Stimulated activated memory B cell treated with anti-CD40 and anti-IgM and Interleukin-4, amounts not matched to agents 10 μg/mL and 1 μg/mL and 100 μg/mL, for 72 hours (primary cell): ENCODE data around the gene CER1.
"Not testable (repeated sequence)": the region's sequence is repeated elsewhere in the genome, so short reads cannot be mapped to it uniquely, and the experiment has no call there.

Experiments used
- ATAC-seq: fragments of 150-1000 bp; cut with Tn5 transposase; 2 replicates; pipeline ENCODE4 v1.10.0; 2021
- H3K27ac Mint-ChIP-seq: one replicate; pipeline ENCODE4 v1.8.0; 2022; ENCODE audit warnings: mild to moderate bottlenecking, mixed read lengths
- H3K27me3 Mint-ChIP-seq: one replicate; pipeline ENCODE4 v1.8.0; 2022; ENCODE audit warnings: mixed read lengths
- H3K36me3 Mint-ChIP-seq: one replicate; pipeline ENCODE4 v1.8.0; 2022; ENCODE audit warnings: mixed read lengths
- H3K4me1 Mint-ChIP-seq: one replicate; pipeline ENCODE4 v1.8.0; 2022; ENCODE audit warnings: mixed read lengths
- H3K4me3 Mint-ChIP-seq: one replicate; pipeline ENCODE4 v1.8.0; 2022; ENCODE audit warnings: mild to moderate bottlenecking, moderate library complexity, mixed read lengths
- H3K9me3 Mint-ChIP-seq: one replicate; pipeline ENCODE4 v1.8.0; 2022; ENCODE audit warnings: mixed read lengths

The CER1 gene

GRCh38 chr9:14692470-14693250, 29.9 kb downstream of the CER1 start:
- ATAC-seq, result peak; percentile 72
- Mint-ChIP-seq H3K4me1 (peaks cover 59% of the 10 kb centered on the region), H3K36me3 (peaks cover 18% of the 10 kb centered on the region), H3K4me3 (peak overlapping the region; percentile 98), H3K27me3 (no peaks in the 10 kb centered on the region), H3K27ac (peak overlapping the region; percentile 91), H3K9me3 (no peaks in the 10 kb centered on the region)

GRCh38 chr9:14690948-14691730, 31.4 kb downstream of the CER1 start:
- peak overlapping the region; percentile 53 for H3K27ac Mint-ChIP-seq
- no peaks in the 10 kb centered on the region for H3K9me3 Mint-ChIP-seq
- peaks cover 18% of the 10 kb centered on the region for H3K36me3 Mint-ChIP-seq
- H3K4me3 Mint-ChIP-seq, result peak overlapping the region; percentile 47
- peaks cover 59% of the 10 kb centered on the region for H3K4me1 Mint-ChIP-seq
- no peak for ATAC-seq
- no peaks in the 10 kb centered on the region for H3K27me3 Mint-ChIP-seq

GRCh38 chr9:14687042-14687719, 35.4 kb downstream of the CER1 start:
- Mint-ChIP-seq H3K27me3 (no peaks in the 10 kb centered on the region), H3K4me1 (peaks cover 53% of the 10 kb centered on the region), H3K27ac (peak overlapping the region; percentile 96), H3K4me3 (no peak overlapping the region), H3K9me3 (no peaks in the 10 kb centered on the region), H3K36me3 (peaks cover 35% of the 10 kb centered on the region)
- ATAC-seq, result no peak

- Mint-ChIP-seq H3K36me3 (peaks cover 46% of the 10 kb centered on the region), H3K4me3 (no peak overlapping the region), H3K27me3 (no peaks in the 10 kb centered on the region), H3K9me3 (no peaks in the 10 kb centered on the region), H3K4me1 (peaks cover 53% of the 10 kb centered on the region), H3K27ac (no peak overlapping the region)
- ATAC-seq, result no peak
Measured at GRCh38 chr9:14686168-14686567, 36.4 kb downstream of the CER1 start.

- H3K4me3 Mint-ChIP-seq, H3K27me3 Mint-ChIP-seq, ATAC-seq, H3K9me3 Mint-ChIP-seq: not testable (repeated sequence)
- peak overlapping the region; percentile 47 for H3K27ac Mint-ChIP-seq
- peaks cover 49% of the 10 kb centered on the region for H3K36me3 Mint-ChIP-seq
- H3K4me1 Mint-ChIP-seq, result peaks cover 34% of the 10 kb centered on the region
Measured at GRCh38 chr9:14682616-14683015, 39.9 kb downstream of the CER1 start.

- Mint-ChIP-seq H3K4me3 (no peak overlapping the region), H3K9me3 (no peaks in the 10 kb centered on the region), H3K4me1 (peaks cover 41% of the 10 kb centered on the region), H3K36me3 (peaks cover 57% of the 10 kb centered on the region), H3K27me3 (no peaks in the 10 kb centered on the region), H3K27ac (no peak overlapping the region)
- ATAC-seq, result no peak
Measured at GRCh38 chr9:14678776-14679175, 43.8 kb downstream of the CER1 start.

GRCh38 chr9:14677872-14678271, 44.7 kb downstream of the CER1 start:
- H3K27me3 Mint-ChIP-seq, result no peaks in the 10 kb centered on the region
- ATAC-seq, result no peak
- H3K36me3 Mint-ChIP-seq, result peaks cover 53% of the 10 kb centered on the region
- no peak overlapping the region for H3K4me3 Mint-ChIP-seq
- H3K27ac Mint-ChIP-seq, result no peak overlapping the region
- H3K9me3 Mint-ChIP-seq, result no peaks in the 10 kb centered on the region
- peaks cover 36% of the 10 kb centered on the region for H3K4me1 Mint-ChIP-seq

- no peak for ATAC-seq
- H3K27me3 Mint-ChIP-seq, result no peaks in the 10 kb centered on the region
- H3K9me3 Mint-ChIP-seq, result no peaks in the 10 kb centered on the region
- peaks cover 31% of the 10 kb centered on the region for H3K4me1 Mint-ChIP-seq
- peaks cover 52% of the 10 kb centered on the region for H3K36me3 Mint-ChIP-seq
- no peak overlapping the region for H3K4me3 Mint-ChIP-seq
- no peak overlapping the region for H3K27ac Mint-ChIP-seq
Measured at GRCh38 chr9:14677396-14677795, 45.1 kb downstream of the CER1 start.

GRCh38 chr9:14674630-14675029, 47.9 kb downstream of the CER1 start:
- H3K27me3 Mint-ChIP-seq, result no peaks in the 10 kb centered on the region
- no peak for ATAC-seq
- H3K9me3 Mint-ChIP-seq, result no peaks in the 10 kb centered on the region
- peaks cover 7% of the 10 kb centered on the region for H3K4me1 Mint-ChIP-seq
- no peak overlapping the region for H3K4me3 Mint-ChIP-seq
- H3K27ac Mint-ChIP-seq, result no peak overlapping the region
- H3K36me3 Mint-ChIP-seq, result peaks cover 47% of the 10 kb centered on the region

- H3K36me3 Mint-ChIP-seq, result peaks cover 25% of the 10 kb centered on the region
- no peaks in the 10 kb centered on the region for H3K27me3 Mint-ChIP-seq
- H3K27ac Mint-ChIP-seq, result no peak overlapping the region
- no peaks in the 10 kb centered on the region for H3K9me3 Mint-ChIP-seq
- no peak overlapping the region for H3K4me3 Mint-ChIP-seq
- no peak for ATAC-seq
- H3K4me1 Mint-ChIP-seq, result peaks cover 7% of the 10 kb centered on the region
Measured at GRCh38 chr9:14671377-14671776, 51.2 kb downstream of the CER1 start.

- H3K36me3 Mint-ChIP-seq, result peaks cover 21% of the 10 kb centered on the region
- no peaks in the 10 kb centered on the region for H3K27me3 Mint-ChIP-seq
- no peak for ATAC-seq
- no peak overlapping the region for H3K27ac Mint-ChIP-seq
- H3K4me3 Mint-ChIP-seq, result no peak overlapping the region
- no peaks in the 10 kb centered on the region for H3K9me3 Mint-ChIP-seq
- H3K4me1 Mint-ChIP-seq, result peaks cover 4% of the 10 kb centered on the region
Measured at GRCh38 chr9:14670718-14671117, 51.8 kb downstream of the CER1 start.
